HG03175 (cell line): ENCODE measurements around the gene KCNMB1.

Experiments used
- ATAC-seq: cut with Tn5 transposase; IDR thresholded peaks from one replicate; pipeline ENCODE4 v1.9.1; 2021; ENCODE audit warnings: mild to moderate bottlenecking, moderate library complexity; ENCODE audit not compliant: unreplicated experiment

The KCNMB1 gene, protein sequence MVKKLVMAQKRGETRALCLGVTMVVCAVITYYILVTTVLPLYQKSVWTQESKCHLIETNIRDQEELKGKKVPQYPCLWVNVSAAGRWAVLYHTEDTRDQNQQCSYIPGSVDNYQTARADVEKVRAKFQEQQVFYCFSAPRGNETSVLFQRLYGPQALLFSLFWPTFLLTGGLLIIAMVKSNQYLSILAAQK

DNA sequence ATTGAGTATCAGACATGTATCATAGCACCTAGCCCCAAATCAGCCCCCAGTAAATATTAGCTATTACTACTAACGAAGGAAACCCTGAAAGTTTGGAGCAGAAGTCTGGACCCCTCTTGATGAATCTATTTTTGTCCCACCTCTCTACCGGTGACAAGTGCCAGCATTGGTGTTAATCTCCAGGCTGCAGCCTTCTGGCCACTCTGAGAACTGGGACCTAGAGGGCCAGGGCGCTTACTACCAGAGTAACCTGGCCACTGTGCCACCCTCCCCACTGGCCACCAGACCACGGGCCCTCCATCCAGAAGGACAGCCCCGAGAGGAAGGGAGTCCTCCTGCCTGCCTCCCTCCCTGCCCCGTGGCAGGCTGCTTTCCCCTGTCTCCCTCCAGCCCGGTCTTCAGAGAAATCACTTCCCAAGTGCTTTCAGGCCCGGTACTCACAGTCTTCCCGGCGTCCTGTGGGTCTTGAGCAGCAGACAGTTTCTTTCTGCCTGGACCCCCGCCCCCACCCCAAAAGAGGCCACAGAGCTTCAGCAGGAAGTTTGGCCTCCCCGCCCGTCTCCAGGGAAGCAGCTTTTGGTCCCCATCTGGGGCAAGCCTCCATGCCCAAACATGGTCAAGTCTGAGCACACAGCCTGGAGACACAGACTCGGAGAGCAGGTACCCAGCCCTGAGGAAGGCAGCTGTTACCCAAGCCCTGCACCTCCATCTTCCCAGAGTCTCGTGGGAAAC is at the start of gene KCNMB1:
KCNMB1 (minus strand) TSS at position 550 of the 732 bp plus-strand sequence. CDS start 3,920 bp downstream, outside the sequence.
- no peak for ATAC-seq

DNA sequence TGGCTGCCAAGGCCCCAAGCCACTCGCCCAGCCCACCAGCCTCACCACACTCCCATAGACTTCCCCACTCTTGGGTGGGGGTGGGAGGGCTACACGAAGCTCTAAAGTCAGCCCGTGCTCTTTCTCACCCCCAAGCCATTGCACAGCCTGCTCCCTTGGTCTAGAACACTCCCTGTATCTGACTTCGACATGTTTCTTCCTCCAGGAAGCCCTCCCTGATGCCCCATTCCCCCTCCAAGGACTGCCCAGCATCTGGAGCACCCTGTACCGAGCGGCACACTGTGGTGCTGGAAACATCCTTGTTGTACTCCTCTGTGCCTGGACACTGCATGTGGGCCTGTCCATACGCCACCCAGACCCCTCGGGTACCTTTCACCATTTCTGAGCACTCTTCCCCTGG is 49.4 kb upstream of the KCNMB1 start:
- no peak for ATAC-seq

DNA sequence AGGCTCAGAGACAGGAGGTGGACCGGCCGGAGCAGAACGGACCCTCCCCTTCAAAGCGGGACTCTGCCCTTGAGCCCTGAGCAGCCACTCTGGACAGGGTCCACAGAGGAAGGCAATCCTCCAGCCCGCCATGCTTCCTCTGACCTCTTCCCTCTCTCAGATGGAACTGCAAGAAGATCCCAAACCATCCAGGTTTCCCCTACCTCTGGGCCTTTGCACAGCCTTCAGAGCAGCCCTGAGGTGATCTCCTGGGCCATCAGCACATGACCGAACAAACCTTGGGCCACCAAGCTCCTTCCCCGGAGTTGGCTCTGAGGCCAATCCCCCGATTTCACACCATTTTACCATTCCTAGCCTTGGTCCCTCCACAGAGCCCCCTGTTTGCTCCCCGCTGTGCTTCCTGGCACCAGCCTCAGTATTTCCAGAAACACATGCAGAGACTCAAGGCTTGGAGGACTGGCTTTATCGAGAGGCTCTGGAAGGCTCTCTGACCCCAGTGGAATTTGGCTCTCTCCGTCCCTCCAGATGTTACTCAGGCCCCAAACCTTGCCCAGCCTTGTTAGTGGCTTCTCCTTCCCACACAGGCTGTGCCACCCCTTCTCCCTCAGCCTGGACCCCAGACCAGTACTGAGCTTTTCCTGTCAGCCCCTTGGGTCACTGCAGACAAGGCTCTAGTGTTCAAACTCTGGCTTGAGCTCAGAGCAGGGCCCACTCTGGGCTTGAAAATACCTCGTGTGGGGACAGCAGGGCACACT is 48.6 kb upstream of the KCNMB1 start:
- no peak for ATAC-seq

DNA sequence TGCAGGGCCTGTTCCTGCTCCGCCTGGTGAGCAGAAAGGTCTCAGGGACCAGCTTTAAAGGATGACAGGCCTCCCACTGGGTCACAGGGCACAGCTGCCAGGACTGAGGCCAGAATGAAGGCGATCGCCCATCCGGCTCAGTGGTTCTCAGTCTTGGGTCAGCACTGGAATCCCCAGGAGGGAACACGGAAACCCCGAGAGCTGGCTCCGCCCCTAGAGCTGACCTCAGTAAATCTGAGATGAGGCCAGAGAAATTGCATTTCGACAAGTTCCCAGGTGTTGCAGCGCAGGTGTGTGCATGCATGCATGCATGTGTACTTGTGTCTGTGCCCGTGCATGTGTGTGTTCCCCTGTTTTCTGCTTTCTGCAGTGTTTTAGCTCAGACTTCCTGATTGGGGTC is 47.2 kb upstream of the KCNMB1 start:
- no peak for ATAC-seq

DNA sequence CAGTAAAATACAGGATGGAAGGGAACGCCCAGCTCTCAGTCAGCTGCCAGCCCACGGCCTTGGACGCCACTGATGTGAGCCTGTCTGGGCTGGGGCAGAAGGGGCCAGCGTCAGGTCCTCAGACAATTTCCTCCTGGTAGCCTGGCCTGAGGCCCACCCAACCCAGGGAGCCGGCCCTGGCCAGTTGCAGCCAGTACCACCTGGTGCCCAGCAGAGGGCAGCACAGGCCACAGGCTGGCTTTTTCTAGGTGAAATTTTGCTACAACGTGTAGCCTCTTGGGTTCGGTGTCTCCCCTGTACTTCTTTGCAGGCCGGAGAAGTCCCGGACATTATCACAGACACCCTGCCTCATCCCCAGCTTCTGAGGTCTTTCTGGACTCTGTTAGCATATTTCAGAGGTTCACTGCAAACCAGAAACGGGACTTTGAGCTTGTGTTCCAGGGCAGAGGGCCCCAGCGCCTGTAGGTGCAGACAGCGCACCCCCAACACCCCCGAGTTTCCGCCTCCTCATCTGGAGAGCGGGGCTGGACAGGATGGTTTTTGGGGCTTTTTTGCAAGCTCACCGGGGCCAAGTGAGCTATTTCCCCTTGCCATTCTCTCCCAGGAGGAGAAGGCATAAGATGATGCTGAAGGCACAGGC is 45.9 kb upstream of the KCNMB1 start:
- peak; percentile 82 for ATAC-seq

DNA sequence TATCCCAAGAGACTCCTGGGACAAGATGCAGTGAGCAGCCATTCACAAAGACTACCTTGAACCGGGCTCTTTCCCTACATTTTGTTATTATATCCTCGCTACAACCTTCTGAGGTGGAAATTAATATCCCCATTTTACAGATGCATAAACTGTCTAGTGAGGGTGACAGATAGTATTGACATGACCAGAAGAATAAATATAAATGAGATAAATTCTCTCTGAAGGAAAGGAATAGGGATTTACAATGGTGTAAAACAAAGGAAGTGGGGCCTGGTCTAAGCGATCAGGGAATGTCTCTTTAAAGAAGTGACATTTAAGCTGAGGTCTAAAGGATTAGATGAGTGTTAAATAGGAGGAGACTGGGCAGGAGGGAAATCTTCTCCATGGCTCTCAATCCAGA is 43.5 kb upstream of the KCNMB1 start:
- ATAC-seq, result no peak

DNA sequence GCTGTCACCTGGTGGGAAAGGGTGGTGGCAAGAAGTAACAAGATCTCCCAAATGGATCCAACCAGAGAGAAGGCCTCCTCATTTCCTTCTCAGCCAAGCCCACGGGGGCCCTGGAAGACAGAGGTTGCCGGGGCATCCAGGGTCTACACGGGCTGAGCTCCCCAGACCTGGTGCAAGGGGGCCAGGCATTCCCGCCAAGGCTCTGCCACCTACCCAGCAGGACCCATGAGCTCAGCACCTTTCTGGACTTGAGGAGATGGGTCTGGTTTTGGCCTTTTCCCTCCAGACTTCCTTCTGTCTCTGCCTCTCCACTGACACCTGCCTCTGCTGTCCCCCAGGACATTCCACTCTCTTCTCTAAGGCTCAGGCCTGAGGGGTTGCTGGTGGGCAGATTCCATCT is 42.4 kb upstream of the KCNMB1 start:
- ATAC-seq, result no peak

DNA sequence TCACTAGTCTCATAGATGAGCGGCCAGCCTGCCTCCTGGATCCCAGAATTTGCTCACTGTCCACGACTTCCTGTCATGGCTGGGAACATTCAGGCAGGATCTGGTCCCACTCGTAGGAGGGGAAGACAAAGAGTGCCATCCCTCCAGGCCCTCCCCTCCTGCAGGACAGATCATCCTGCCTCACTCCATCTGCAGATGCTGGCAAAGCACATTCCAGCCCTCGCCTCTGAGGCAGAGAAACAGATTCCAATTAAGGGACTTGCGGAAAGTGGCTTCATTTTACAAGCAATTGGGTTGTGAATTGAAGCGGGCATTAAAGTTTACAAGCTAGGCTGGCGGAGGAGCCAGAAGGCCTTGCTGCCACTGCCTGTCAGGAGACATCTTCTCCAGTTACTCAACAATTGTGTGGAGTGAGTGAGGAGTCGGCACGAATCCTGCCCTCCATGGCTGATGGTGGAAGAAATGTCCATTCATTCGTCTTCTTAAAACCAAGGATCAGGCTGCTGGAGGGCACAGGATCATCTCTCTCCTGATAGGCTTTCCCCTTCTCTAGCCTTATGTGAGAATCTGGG is 41.8 kb upstream of the KCNMB1 start:
- no peak for ATAC-seq

DNA sequence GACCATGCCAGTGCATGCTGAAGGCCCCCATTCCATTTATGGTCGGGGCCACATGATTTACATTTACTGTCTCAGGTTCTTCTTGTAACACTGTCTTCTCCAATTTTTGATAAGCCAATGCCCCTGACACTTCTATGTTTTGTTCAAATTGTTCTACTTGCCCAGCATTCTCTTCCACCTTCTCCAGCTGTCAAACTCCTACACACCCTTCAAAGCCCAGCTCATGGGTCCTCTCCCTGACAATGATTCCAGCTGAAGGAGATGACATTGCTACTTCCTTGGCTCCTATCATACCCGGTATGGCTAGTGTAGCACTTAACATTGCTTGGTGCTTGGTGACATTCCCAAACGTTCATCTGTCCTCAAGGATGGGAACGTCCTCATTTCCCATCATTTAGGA is 41.1 kb upstream of the KCNMB1 start:
- no peak for ATAC-seq

DNA sequence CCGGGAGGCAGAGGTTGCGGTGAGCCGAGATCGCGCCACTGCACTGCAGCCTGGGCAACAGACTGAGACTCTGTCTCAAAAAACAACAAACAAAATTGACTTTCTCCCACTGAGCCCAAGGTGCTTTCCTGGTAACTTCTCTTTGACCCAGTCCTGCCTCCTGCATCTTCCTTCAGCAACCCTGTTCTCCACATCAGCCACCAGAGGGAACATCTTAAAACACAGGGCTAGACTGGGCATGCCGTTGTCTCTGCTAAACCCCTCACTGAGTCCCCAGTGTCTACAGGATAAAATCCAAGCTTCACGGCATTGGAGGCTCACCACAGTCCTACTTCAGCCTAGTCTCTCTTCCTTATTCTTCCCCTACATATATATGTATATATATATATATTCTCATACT is 39.8 kb upstream of the KCNMB1 start:
- ATAC-seq, result no peak

DNA sequence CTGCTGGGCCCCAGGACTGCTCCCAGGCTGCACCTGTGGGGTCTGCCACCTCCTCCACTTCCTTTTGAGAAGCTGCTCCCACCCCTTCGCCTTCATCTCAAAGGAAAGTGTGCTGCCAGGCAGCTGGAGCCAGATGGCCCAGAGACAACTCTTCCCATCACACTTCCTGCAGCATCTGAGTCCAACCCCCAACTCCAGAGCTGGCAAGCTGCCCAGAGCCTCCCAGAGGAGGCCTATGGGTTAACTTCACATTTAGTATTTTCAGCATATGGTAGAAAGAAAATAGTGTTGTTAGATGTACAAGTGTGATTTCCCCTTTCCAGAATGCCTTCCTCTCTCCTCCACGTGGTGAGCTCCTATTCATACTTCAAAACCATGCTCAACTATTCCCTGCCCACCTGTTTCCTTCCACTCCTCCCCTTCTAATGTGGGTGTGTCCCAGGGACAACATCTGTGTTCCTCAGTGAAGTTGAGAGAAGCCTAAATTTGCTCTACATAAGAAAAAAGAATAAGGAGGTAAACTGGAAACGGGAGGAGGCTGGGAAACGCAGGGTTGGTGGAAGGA is 38.6 kb upstream of the KCNMB1 start:
- ATAC-seq, result no peak

DNA sequence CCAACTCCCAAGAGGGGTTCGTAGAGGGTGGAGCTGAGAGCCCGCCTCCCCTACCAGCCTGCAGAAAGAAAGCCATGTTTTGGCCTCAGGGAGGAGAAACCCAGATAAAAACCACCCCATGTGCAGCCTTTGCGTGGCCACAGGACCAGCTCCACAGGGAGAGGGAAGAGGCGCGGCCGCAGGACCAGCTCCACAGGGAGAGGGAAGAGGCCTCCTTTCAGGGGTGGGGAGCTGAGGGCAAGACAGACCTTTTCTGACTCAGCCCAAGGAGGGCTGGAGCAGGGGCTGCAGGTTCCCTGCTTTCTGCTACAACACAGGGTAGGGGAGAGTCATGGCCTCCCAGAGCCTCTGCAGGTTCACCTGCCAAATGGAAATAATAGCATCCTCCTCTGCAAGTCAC is 37.6 kb upstream of the KCNMB1 start:
- no peak for ATAC-seq

DNA sequence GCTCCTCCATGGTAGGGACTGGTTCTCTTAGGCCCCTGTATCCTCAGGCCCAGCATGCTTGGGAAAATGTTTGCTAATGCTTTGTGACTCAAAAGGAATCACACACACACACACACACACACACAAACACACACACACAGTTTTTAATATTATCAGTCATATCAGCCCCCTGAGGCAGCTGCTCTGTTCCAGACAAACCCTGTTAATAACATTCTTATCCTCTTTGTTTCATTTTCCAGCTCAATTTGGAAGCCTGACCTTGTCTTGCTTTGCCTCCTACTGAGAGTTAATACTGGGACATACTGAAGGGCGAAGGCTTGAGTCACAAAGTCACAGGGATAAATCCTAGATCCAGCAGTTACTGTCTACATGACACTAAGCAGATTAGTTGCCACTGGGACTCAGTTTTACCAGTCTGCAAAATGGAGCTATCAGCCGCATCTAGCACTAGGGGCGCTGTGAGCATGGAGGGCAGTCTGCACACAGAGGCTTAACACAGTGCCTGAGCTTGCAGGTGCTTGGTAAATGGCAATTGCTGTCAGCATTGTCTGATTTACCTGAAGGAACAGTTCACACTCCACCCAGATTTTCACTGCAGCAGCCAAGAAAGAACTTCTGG is 37.1 kb upstream of the KCNMB1 start:
- ATAC-seq, result no peak

DNA sequence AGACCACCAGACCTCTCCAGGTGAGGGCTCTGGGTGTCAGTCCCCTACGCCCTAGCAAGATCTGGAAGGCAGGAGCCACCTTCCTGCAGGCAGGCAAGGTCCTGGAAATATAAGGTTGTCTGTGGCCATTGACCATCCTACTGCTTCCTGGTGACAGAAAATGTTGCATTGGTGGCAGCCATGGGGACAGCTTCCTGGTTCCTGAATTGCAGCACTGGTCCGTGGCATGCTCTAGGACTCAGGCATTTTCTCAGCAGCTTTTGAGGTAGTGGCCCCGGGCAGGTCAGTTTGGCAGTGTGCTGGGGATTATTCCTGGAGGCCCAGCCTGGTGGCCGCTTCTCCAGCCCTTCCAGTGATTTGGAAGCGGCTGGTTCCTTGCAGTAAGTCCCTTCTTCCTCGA is 36.6 kb upstream of the KCNMB1 start:
- ATAC-seq, result no peak

DNA sequence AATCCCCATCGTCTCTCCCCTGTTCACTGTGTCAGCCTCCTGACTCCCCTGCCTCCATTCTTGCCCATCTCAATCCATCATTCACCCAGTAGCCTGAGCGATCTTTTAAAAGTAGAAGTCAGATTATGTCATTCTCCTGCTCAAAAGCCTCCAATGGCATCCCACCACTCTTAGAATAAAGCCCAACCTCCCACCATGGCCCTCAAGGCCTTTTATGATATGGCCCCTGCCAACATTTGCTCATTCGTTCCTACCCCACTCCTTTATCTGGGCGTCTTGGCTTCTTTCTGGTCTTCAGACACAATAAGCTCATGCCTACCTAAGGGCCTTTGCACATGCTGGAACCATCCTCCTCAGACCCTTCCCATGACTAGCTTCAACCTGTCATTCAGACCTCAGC is 35.5 kb upstream of the KCNMB1 start:
- ATAC-seq, result no peak

DNA sequence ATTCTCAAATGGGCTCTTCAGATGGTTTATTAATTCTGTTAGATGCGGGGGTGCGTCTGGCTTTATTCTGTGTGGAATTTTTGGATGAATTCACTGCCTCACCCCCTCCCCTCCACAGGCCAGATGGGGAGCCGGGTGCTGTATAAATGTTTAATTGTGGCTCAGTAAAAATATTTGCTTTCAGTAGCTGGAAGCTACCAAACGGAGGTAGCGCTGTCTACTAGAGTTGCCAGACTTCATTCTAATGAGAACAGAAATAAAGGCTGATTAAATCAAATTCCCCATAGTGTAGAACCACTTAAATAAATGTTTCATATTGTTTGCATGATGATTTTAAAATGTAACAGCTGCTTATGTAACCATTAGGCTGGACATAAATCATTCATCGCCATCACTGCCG is 34.5 kb upstream of the KCNMB1 start:
- no peak for ATAC-seq

DNA sequence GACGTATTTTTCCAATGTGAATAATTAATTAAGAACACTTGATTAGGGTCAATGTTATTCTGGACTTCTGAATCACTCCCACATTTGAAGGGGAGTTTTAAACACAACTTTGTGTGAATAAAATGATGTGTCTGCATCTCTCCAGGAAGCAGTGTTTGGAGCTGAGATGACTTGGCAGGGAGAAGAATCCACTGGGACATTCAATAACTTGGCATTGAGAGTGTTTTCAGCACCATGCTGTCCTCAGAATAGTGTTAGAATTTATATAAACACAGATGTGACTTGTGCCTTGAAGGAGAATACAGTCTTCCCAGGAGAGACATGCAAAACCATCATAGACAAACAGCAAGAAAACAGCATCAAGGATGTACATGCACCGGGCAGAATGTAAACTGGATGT is 32.7 kb upstream of the KCNMB1 start:
- ATAC-seq, result no peak

DNA sequence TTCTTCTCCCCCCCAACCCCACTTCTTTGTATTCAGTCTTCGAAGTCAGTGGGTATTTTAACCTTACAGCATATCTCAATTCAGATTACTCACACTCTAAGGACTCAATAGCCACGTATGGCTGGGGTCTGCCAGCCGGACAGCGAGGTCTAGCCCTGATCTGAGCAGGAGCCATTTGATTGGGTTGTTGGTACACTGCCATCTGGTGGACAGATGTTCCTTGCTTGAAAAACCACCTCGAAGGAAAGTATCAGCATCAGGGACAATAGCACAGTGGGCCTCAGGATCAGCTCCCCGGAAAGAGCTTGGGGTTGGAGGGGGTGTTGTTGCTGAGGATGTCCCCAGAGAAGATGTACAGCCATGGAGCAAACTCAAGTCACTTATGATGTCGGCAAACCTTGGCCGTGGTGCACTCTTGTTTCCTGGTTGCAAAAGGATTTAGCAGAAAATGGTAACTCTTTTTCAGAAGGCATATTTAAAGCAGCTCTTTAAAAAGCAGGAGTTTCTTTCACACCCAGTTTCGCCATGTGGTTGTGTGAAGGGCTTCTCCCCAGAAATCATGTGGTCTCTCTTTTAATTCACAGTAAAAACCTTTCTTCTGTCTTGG is 31.7 kb upstream of the KCNMB1 start:
- ATAC-seq, result peak; percentile 68

DNA sequence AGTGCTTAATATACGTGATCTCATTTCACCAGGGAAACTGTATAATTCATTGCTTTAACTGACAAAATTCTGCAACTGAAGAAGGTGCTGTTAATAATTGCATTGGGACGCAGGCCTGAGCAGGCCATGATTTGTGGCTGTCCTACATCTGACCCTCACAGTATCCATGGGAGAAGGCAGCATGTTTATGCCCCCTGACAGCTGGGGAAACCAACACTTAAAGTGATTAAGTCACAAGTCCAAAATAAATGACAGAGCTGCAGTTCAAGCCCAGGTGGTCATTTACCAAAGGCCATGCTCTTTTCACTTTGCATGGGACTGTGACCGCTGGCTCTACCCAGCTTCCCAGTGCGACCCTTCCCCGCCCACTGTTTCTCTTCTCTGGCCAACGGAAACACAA is 30.5 kb upstream of the KCNMB1 start:
- no peak for ATAC-seq

DNA sequence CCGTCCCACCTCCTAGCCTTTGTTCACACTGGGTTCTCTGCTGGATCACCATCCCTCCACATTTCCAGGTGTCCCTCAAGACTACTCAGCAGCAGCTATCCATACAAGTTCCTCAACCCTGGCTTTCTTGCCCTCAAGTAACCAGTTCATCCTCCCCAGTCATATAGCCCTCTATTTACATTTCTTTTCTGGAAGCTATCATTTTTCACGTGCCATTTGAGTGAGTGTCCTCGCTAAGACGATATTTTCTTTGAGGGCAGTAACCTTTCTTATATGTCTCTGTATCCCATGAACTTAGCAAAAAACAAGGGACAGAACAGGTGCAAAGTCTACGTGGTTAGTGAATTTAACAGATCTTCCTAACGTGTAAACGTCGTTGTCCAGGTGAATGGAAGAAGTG is 29.6 kb upstream of the KCNMB1 start:
- no peak for ATAC-seq
